Ishikawa (cell line): ENCODE measurements around the gene PDE6A.

Source experiments
- NFIC ChIP-seq: IDR thresholded peaks from 2 replicates; pipeline ENCODE4 v1.6.1; 2012
- TEAD4 ChIP-seq: IDR thresholded peaks from 2 replicates; pipeline ENCODE4 v1.6.1; 2012
- YY1 ChIP-seq: IDR thresholded peaks from 2 replicates; pipeline ENCODE4 v1.6.1; 2012; ENCODE audit warnings: low read depth
- TF ChIP-seq, protein P1 (sequence below): IDR thresholded peaks from 2 replicates; pipeline ENCODE4 v1.6.1; 2012; ENCODE audit warnings: low read depth, mild to moderate bottlenecking
- TF ChIP-seq, protein P2 (sequence below): IDR thresholded peaks from 2 replicates; pipeline ENCODE4 v1.6.1; 2012
- TF ChIP-seq, protein P3 (sequence below): IDR thresholded peaks from 2 replicates; pipeline ENCODE4 v1.6.1; 2012

DNA sequence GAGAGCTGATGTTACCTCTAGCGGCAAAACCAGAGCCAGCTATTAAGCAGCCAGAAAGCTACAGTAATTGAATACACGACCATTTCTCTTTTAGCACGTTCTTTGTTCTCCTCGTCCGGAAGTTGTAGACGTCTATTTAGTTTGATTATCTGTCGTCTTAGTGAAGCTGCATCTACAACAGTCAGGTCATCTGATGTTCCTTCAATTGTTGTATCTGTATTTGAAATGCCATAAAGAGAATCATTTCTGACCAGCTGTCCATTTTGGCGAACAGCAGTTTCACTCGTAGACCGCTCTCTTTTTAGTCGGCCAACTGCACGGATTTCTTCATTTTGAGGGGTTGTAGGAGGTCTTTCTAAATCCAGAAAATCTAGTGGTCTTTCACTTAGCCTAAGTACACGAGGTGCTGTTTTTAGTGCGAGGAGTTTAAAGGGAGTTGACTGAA, 12.6 kb downstream of the PDE6A start:
- TF ChIP-seq, protein P1, sequence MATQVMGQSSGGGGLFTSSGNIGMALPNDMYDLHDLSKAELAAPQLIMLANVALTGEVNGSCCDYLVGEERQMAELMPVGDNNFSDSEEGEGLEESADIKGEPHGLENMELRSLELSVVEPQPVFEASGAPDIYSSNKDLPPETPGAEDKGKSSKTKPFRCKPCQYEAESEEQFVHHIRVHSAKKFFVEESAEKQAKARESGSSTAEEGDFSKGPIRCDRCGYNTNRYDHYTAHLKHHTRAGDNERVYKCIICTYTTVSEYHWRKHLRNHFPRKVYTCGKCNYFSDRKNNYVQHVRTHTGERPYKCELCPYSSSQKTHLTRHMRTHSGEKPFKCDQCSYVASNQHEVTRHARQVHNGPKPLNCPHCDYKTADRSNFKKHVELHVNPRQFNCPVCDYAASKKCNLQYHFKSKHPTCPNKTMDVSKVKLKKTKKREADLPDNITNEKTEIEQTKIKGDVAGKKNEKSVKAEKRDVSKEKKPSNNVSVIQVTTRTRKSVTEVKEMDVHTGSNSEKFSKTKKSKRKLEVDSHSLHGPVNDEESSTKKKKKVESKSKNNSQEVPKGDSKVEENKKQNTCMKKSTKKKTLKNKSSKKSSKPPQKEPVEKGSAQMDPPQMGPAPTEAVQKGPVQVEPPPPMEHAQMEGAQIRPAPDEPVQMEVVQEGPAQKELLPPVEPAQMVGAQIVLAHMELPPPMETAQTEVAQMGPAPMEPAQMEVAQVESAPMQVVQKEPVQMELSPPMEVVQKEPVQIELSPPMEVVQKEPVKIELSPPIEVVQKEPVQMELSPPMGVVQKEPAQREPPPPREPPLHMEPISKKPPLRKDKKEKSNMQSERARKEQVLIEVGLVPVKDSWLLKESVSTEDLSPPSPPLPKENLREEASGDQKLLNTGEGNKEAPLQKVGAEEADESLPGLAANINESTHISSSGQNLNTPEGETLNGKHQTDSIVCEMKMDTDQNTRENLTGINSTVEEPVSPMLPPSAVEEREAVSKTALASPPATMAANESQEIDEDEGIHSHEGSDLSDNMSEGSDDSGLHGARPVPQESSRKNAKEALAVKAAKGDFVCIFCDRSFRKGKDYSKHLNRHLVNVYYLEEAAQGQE: no peak
- TF ChIP-seq YY1 (no peak), NFIC (no peak), TEAD4 (no peak)
- TF ChIP-seq, protein P2, sequence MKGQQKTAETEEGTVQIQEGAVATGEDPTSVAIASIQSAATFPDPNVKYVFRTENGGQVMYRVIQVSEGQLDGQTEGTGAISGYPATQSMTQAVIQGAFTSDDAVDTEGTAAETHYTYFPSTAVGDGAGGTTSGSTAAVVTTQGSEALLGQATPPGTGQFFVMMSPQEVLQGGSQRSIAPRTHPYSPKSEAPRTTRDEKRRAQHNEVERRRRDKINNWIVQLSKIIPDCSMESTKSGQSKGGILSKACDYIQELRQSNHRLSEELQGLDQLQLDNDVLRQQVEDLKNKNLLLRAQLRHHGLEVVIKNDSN: no peak
- TF ChIP-seq, protein P3, sequence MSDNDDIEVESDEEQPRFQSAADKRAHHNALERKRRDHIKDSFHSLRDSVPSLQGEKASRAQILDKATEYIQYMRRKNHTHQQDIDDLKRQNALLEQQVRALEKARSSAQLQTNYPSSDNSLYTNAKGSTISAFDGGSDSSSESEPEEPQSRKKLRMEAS: no peak
